Fibroblast of pulmonary artery (primary cell): ENCODE data around the gene MACROD2.

Experiments
- DNase-seq: peaks from one replicate; pipeline ENCODE4 v3.0.0-alpha.2; 2010; ENCODE audit warnings: low read depth
- H3K4me3 ChIP-seq: replicated peaks from 2 replicates; pipeline ENCODE4 v1.5.1; 2011; ENCODE audit warnings: low read depth, mild to moderate bottlenecking, control low read depth, low read length, moderate library complexity
- CTCF ChIP-seq: IDR thresholded peaks from 2 replicates; pipeline ENCODE4 v1.5.1; 2011; ENCODE audit warnings: mild to moderate bottlenecking, control low read depth, low read length, inconsistent platforms; ENCODE audit errors: missing control alignments

MACROD2 gene

GRCh38 chr20:14712302-14712739, 717.0 kb downstream of the MACROD2 start:
- peak; percentile 80 for DNase-seq
- no peak overlapping the region for H3K4me3 ChIP-seq
- no peak for TF ChIP-seq CTCF

- no peak for TF ChIP-seq CTCF
- H3K4me3 ChIP-seq: no peak overlapping the region
- DNase-seq: no peak
Observed at GRCh38 chr20:14715400-14715799, 720.1 kb downstream of the MACROD2 start.

- DNase-seq: no peak
- no peak for TF ChIP-seq CTCF
- H3K4me3 ChIP-seq: no peak overlapping the region
Observed at GRCh38 chr20:14716351-14716801, 721.1 kb downstream of the MACROD2 start.

- DNase-seq: no peak
- no peak overlapping the region for H3K4me3 ChIP-seq
- TF ChIP-seq CTCF: no peak
Observed at GRCh38 chr20:14717134-14717999, 722.1 kb downstream of the MACROD2 start.

GRCh38 chr20:14720251-14720650, 724.9 kb downstream of the MACROD2 start:
- H3K4me3 ChIP-seq: no peak overlapping the region
- no peak for TF ChIP-seq CTCF
- DNase-seq: peak; percentile 15

GRCh38 chr20:14721926-14722452, 726.7 kb downstream of the MACROD2 start:
- DNase-seq: peak; percentile 8
- no peak overlapping the region for H3K4me3 ChIP-seq
- no peak for TF ChIP-seq CTCF
